Cardiac fibroblast (primary cell): ENCODE data around the gene MLC1.
A peak's percentile ranks its signal among the peaks of the same experiment; 100 is the strongest.
"Not testable (repeated sequence)": the region's sequence is repeated elsewhere in the genome, so short reads cannot be mapped to it uniquely, and the experiment has no call there.

Source experiments
- DNase-seq, 2 donors: peaks; one replicate each; pipeline versions ENCODE4 v3.0.0 to v3.0.0-alpha.2; 2010; ENCODE audit warnings: low read depth in 2 of 2
- H3K4me3 ChIP-seq, 2 donors: replicated peaks in 1 of 2; 1 replicate in 1 of 2; 2 replicates in 1 of 2; pipeline ENCODE4 v1.5.1; 2011; ENCODE audit warnings: low read depth in 2 of 2, low read length in 2 of 2, mild to moderate bottlenecking in 2 of 2, moderate library complexity in 1 of 2
- TF ChIP-seq, protein P1 (sequence below): IDR thresholded peaks from one replicate; pipeline ENCODE4 v1.5.1; 2011; ENCODE audit warnings: low read depth, mild to moderate bottlenecking, low read length, inconsistent platforms

The MLC1 gene

DNA sequence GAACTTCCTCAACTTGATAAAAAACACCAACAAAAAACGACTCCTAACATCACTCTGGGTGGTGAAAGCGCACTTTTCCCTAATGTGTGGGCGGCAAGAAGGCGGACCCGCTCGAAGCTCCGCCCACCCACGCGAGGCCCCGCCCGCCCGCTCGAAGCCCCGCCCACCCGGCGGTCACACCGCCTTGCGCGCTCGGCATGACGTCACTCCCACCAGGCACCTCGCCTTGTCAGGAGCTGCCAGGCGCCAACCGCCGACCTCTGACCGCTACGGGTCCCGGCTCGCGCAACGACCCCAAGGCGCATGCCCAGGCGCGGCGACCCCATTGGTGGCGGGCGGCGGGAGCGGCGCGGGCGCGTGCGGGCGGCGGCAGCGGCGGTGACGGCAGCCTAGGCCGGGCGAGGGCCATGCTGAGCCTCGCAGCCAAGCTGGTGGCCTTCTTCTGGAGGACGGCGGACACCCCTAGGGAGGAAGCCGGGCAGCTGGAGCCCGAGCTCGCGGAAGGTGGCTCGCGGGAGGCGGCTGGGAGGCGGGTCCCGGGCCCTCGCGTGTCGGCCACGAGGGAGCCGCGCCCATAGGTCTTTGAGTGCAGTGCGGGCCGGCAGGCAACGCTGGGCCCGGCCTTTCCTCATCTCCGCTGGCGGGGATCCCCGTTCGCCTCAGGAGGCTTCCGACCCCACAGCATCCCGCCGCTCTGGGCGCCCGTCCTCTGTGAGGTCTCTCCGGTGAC lies 4.6 kb upstream of the MLC1 start, which contains the start of gene MOV10L1:
Gene MOV10L1 (plus strand): TSS at position 325 of the 730 bp plus-strand sequence. CDS start 83 bp downstream, at position 408.
- H3K4me3 ChIP-seq: no peak within 1 kb of the TSS
- TF ChIP-seq, protein P1, sequence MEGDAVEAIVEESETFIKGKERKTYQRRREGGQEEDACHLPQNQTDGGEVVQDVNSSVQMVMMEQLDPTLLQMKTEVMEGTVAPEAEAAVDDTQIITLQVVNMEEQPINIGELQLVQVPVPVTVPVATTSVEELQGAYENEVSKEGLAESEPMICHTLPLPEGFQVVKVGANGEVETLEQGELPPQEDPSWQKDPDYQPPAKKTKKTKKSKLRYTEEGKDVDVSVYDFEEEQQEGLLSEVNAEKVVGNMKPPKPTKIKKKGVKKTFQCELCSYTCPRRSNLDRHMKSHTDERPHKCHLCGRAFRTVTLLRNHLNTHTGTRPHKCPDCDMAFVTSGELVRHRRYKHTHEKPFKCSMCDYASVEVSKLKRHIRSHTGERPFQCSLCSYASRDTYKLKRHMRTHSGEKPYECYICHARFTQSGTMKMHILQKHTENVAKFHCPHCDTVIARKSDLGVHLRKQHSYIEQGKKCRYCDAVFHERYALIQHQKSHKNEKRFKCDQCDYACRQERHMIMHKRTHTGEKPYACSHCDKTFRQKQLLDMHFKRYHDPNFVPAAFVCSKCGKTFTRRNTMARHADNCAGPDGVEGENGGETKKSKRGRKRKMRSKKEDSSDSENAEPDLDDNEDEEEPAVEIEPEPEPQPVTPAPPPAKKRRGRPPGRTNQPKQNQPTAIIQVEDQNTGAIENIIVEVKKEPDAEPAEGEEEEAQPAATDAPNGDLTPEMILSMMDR: no peak
- DNase-seq: peak; percentile 39 to 42

DNA sequence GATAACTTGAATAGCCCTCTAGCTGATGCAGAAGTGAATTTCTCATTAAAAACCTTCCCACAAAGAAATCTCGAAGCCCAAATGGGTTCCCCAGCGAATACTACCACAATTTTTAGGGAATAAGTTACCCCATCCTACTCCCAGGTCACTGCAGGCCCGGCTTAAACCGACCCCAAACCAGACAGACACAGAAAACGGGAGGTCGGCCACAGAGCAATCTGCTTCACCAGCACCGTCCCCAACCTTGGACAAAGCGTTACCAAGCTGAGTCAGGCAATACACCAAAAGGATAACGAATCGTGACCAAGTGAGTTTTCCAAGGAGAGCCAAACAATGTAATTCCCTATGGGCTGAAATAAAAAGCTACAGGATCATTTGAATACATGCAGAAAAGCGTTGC lies 4.0 kb upstream of the MLC1 start:
- no peak overlapping the region for H3K4me3 ChIP-seq
- TF ChIP-seq, protein P1: no peak
- no peak for DNase-seq

DNA sequence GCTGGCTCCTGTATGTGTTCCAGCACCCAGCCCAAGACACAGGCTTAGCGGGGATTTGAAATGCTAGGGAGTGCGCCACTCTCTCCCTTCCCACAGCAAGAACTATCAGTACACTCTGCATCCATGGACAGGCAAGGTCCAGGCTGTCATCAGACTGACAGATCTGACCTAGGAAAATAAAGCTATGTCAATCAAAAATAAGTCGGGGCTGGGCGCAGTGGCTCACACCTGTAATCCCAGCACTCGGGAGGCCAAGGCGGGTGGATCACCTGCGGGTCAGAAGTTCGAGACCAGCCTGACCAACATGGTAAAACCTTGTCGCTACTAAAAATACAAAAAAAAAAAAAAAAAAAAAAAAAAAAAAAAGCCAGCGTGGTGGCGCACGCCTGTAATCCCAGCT lies 2.9 kb upstream of the MLC1 start:
- no peak for DNase-seq
- TF ChIP-seq, protein P1: no peak
- no peak overlapping the region for H3K4me3 ChIP-seq

DNA sequence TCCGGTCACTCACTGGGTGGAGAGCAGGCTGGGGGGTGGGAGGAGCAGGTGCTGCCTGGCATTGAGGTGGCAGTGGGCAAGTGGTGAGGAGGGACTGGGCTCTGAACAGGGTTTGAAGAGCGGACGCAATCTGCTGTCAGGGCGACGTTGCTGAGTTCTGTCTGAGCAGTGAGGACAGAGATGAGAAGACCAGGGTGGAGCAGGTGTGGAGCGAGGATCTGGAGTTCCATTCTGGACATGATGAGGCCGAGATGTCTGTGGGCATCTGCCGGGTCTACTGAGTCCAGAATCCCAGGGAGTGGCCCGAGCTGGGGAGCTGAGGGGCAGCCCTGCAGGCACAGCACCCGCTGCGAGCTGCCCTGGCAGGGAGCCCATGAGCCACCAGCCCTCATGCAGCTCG lies 2.4 kb upstream of the MLC1 start:
- TF ChIP-seq, protein P1: no peak

DNA sequence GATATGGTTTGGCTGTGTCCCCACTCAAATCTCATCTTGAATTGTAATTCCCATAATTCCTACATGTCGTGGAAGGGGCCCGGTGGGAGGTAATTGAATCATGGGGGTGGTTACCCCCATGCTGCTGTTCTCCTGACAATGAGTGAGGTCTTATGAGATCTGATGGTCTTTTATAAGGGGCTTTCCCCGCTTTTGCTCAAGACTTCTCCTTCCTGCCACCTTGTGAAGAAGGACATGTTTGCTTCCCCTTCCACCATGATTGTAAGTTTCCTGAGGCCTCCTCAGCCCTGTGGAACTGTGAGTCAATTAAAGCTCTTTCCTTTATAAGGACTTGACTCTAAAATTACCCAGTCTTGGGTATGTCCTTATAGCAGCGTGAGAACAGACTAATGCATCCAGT lies 1.7 kb upstream of the MLC1 start:
- DNase-seq: not testable (repeated sequence)

More for the DNA sequence above, 2.4 kb upstream of the MLC1 start:
- no peak for DNase-seq
- H3K4me3 ChIP-seq: no peak overlapping the region

DNA sequence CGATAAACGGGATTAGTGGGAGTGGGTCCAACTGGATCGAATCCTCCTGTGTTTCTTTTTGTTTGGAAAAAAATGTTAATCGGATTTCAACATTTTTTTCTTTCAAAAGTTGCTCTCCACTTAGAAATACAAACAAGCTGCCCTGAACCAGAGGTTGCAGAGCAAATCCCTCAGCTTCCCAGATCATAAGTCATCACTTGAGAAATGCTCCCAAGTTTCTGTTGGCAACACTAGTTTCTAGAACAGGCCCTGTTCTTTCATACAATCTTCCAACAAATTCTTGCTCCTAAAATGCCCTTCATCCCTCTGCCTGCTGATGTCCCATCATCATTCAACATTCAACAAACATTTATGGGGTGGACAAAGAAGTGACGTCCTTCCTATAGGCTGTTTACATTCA lies 1.3 kb upstream of the MLC1 start:
- peak; percentile 48 to 85 for DNase-seq
- TF ChIP-seq, protein P1: no peak
- H3K4me3 ChIP-seq: no peak overlapping the region

More for the DNA sequence above, 1.7 kb upstream of the MLC1 start:
- not testable (repeated sequence) for H3K4me3 ChIP-seq

DNA sequence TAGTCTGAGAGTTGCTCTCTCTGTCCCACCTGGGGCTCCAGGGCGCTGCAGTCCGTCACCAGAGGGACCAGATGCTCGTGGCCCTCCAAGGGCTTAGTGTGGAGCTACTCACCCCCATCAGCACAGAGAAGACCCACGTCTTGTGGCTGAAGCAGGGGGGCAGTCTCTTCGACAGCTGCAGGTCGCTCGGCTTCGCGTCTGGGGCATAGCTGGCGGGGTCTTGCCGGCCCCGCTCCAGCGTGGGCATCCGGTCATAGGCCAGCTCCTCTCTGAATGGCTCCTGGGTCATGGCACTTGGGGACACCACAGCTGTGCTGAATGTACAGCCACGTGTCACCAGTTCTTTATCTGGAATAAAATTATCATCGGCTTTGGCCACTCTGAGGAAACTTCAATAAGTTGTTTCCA lies 608 bp downstream of the MLC1 start:
- no peak overlapping the region for H3K4me3 ChIP-seq
- no peak for DNase-seq
- TF ChIP-seq, protein P1: no peak
